PC-3 (cell line): ENCODE data around the gene COL27A1.

Experiments used
- CTCF ChIP-seq: fragments of 300-600 bp; sonication (generic); conservative IDR thresholded peaks from 2 replicates; pipeline ENCODE4 v1.5.1; 2017; ENCODE audit warnings: antibody characterized with exemption, low read depth, mild to moderate bottlenecking, low read length
- EZH2 ChIP-seq: fragments of 300-600 bp; sonication (generic); IDR thresholded peaks from one replicate; pipeline ENCODE4 v1.6.1; 2017; ENCODE audit warnings: antibody characterized with exemption, mild to moderate bottlenecking, low read length; ENCODE audit not compliant: unreplicated experiment

DNA sequence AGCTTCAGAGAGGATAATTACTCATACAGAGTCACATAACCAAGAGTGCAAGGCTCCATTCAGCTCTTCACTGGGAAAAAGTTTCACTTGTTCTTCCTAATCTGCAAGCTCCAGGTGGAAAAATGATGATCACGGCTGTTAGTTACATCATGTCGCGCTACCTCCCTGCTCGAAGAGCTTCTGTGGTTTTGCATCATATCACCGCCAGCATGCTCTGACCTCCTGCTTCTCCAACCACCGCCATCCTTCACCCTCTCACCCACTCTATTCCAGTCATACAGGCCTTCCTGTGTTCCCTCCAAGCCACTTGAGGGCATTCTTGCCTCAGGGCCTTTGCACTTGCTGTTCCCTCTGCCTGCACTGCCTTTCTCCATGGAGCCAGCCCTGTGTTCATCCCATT is 47.1 kb downstream of the COL27A1 start:
- TF ChIP-seq CTCF (no peak), EZH2 (no peak)
